Fibroblast of gingiva (primary cell): ENCODE results near the gene OR5AU1.

Experiments
- DNase-seq: peaks from one replicate; pipeline ENCODE4 v3.0.0-alpha.2; 2011; ENCODE audit warnings: low read depth

The OR5AU1 gene

GRCh38 chr14:21106498-21107282, 49.2 kb downstream of the OR5AU1 start:
- DNase-seq = peak; percentile 72

- peak; percentile 77 for DNase-seq
Measured at GRCh38 chr14:21106176-21106497, 49.7 kb downstream of the OR5AU1 start.

GRCh38 chr14:21105095-21105494, 50.8 kb downstream of the OR5AU1 start:
- no peak for DNase-seq
